ENCODE results near the gene SCRN1. TPM values are rescaled to one million over a fixed set of nuclear protein-coding genes. Genes with fewer than 3 reads are reported as not detected.
"Not testable (repeated sequence)": the region's sequence is repeated elsewhere in the genome, so short reads cannot be mapped to it uniquely, and the experiment has no call there.

The SCRN1 gene
- total and polyA plus RNA-seq, 9 donors, result 23.4 to 84.0 (median 63.3) TPM

- 61 to 70% (median 67%) methylated on average over 3 of the region's 3 CpGs for WGBS, 3 donors
- H3K9me3 ChIP-seq, result no peaks in the 10 kb centered on the region
- DNase-seq, result no peak
- no peak overlapping the region for H3K27ac ChIP-seq
- intact Hi-C loops (cut with DNase I), result no loop called here
- H3K27me3 ChIP-seq, result no peaks in the 10 kb centered on the region
- no peak for TF ChIP-seq POLR2A (IDR thresholded peaks at IDR 0.05)
- no peak for TF ChIP-seq EP300 (IDR thresholded peaks at IDR 0.05)
- no peak for TF ChIP-seq CTCF (IDR thresholded peaks at IDR 0.05)
- no peaks in the 10 kb centered on the region for H3K36me3 ChIP-seq
- peaks cover 4% of the 10 kb centered on the region for H3K4me1 ChIP-seq (ENCODE audit: insufficient read depth)
- H3K4me3 ChIP-seq, result no peak overlapping the region
Measured at GRCh38 chr7:29965030-29965429, 24.6 kb downstream of the SCRN1 start.

GRCh38 chr7:29962035-29962434, 27.6 kb downstream of the SCRN1 start:
- no peaks in the 10 kb centered on the region for H3K27me3 ChIP-seq
- no peak overlapping the region for H3K27ac ChIP-seq
- H3K4me3 ChIP-seq, result no peak overlapping the region
- no peak for DNase-seq
- peaks cover 2% of the 10 kb centered on the region for H3K4me1 ChIP-seq (ENCODE audit: insufficient read depth)
- 90 to 98% (median 95%) methylated on average over 1 of the region's 1 CpG for WGBS, 3 donors
- no peaks in the 10 kb centered on the region for H3K9me3 ChIP-seq
- no peaks in the 10 kb centered on the region for H3K36me3 ChIP-seq
- intact Hi-C loops (cut with DNase I), result no loop called here
- TF ChIP-seq EP300 (IDR thresholded peaks at IDR 0.05) (no peak), CTCF (IDR thresholded peaks at IDR 0.05) (no peak), POLR2A (IDR thresholded peaks at IDR 0.05) (no peak)

- DNase-seq; intact Hi-C loops (cut with DNase I); H3K36me3 ChIP-seq; H3K27me3 ChIP-seq; H3K27ac ChIP-seq; H3K4me1 ChIP-seq (ENCODE audit: insufficient read depth); H3K9me3 ChIP-seq; H3K4me3 ChIP-seq: not testable (repeated sequence)
- WGBS, 3 donors, result 90 to 97% (median 96%) methylated on average over 12 to 18 of the region's 19 CpGs
Measured at GRCh38 chr7:29961611-29962010, 28.0 kb downstream of the SCRN1 start.

GRCh38 chr7:29958667-29959358, 30.8 kb downstream of the SCRN1 start:
- H3K4me1 ChIP-seq (ENCODE audit: insufficient read depth), result no peaks in the 10 kb centered on the region

More at GRCh38 chr7:29958667-29959358, 30.8 kb downstream of the SCRN1 start:
- no peak for TF ChIP-seq CTCF (IDR thresholded peaks at IDR 0.05)
- TF ChIP-seq EP300 (IDR thresholded peaks at IDR 0.05), result no peak
- TF ChIP-seq POLR2A (IDR thresholded peaks at IDR 0.05), result no peak
- Histone ChIP-seq H3K36me3 (no peaks in the 10 kb centered on the region), H3K9me3 (no peaks in the 10 kb centered on the region), H3K27ac (no peak overlapping the region), H3K4me3 (no peak overlapping the region), H3K27me3 (no peaks in the 10 kb centered on the region)
- 93 to 94% (median 94%) methylated on average over 8 of the region's 8 CpGs for WGBS, 3 donors
- intact Hi-C loops (cut with DNase I), result no loop called here
- DNase-seq, result no peak

Measured in ovary (tissue), 9 donors.